NB4 (cell line): ENCODE data around the gene ARHGAP45.

ENCODE experiments used
- CTCF ChIP-seq: IDR thresholded peaks from one replicate; pipeline ENCODE4 v1.5.1; 2012; ENCODE audit warnings: low read depth, low read length
- MAX ChIP-seq: IDR thresholded peaks from 2 replicates; pipeline ENCODE4 v1.6.1; 2011; ENCODE audit warnings: low read depth, low read length
- POLR2A ChIP-seq: IDR thresholded peaks from 2 replicates; pipeline ENCODE4 v1.6.1; 2011; ENCODE audit warnings: mild to moderate bottlenecking; ENCODE audit not compliant: insufficient read length; ENCODE audit errors: extremely low read depth

GRCh38 chr19:1067341-1067957 is 482 bp downstream of the ARHGAP45 start:
- TF ChIP-seq POLR2A (no peak), CTCF (no peak), MAX (no peak)
